ENCODE results near the gene SMAD1.
A peak's percentile ranks its signal among the peaks of the same experiment; 100 is the strongest.

SMAD1 gene

DNA sequence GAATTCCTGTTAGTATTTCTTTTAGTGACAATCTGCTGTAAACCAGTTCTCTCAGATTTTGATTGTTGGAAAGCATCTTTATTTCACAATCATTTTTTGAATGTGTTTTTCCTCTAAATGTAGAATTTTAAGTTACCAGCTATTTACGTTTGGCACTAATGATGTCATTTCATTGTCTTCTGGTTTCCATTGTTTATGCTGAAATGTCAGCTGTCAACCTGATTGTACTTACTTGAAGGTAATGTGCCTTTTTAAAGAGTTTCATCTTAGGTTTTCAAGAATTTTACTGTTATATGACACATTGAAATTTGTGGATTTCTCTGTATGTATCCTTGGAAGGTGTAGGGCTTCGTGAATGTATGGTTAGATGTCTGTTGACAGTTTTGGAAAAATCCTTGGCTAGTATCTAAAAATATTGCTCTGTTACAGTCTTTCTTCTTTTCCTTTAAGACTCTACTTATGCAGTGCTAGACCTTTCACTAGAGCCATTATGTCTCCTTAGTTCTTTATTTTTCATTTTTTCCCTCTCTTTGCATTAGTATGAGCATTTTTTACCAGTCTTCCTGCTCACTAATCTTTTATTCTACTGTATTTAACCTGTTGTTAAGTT lies 30.4 kb downstream of the SMAD1 start:
- Histone ChIP-seq H3K4me1 (ENCODE audit: control insufficient read depth in 1 of 2, insufficient read depth in 2 of 2, low read length in 2 of 2) (peaks cover 0 to 2% of the 10 kb centered on the region in 2 experiments), H3K9me3 (ENCODE audit: insufficient read depth, low read depth, low read length) (no peaks in the 10 kb centered on the region), H3K23ac (ENCODE audit: low read length) (no peak overlapping the region), H3K14ac (ENCODE audit: low read length) (no peak overlapping the region), H3K79me2 (ENCODE audit: control insufficient read depth, insufficient read depth, low read length, poor library complexity) (no peaks in the 10 kb centered on the region), H3K79me1 (ENCODE audit: low read length) (no peaks in the 10 kb centered on the region), H3K4ac (ENCODE audit: low read depth, low read length) (no peak overlapping the region), H2AFZ (ENCODE audit: insufficient read depth, low read length, poor library complexity) (no peak overlapping the region), H3K27me3 (ENCODE audit: insufficient read depth, low read length) (no peaks in the 10 kb centered on the region), H3K9ac (ENCODE audit: low read length) (no peak overlapping the region), H2BK5ac (ENCODE audit: low read depth, low read length, poor library complexity) (no peak overlapping the region), H3K18ac (ENCODE audit: low read length) (no peak overlapping the region), H4K12ac (ENCODE audit: low read depth, low read length) (no peak overlapping the region), H3K27ac (ENCODE audit: low read depth, low read length) (no peak overlapping the region), H3K36me3 (ENCODE audit: control insufficient read depth in 1 of 2, insufficient read depth in 2 of 2, low read length in 2 of 2) (peaks cover 2% of the 10 kb centered on the region in 2 experiments), H4K8ac (ENCODE audit: low read depth, low read length) (no peak overlapping the region), H3K4me3 (ENCODE audit: low read depth, low read length) (no peak overlapping the region), H2AK5ac (ENCODE audit: low read length) (no peak overlapping the region), H2BK120ac (ENCODE audit: insufficient read depth, low read length, poor library complexity) (no peak overlapping the region), H2BK12ac (ENCODE audit: low read length) (no peak overlapping the region), H3K4me2 (ENCODE audit: low read length) (no peak overlapping the region), H4K91ac (ENCODE audit: low read depth, low read length) (no peak overlapping the region)
- DNase-seq = peak in 1 of 2 donors; percentile 15
- WGBS (ENCODE audit: extremely low coverage, insufficient coverage, insufficient read length) = no CpG with 5 or more reads among the region's 2 CpGs

DNA sequence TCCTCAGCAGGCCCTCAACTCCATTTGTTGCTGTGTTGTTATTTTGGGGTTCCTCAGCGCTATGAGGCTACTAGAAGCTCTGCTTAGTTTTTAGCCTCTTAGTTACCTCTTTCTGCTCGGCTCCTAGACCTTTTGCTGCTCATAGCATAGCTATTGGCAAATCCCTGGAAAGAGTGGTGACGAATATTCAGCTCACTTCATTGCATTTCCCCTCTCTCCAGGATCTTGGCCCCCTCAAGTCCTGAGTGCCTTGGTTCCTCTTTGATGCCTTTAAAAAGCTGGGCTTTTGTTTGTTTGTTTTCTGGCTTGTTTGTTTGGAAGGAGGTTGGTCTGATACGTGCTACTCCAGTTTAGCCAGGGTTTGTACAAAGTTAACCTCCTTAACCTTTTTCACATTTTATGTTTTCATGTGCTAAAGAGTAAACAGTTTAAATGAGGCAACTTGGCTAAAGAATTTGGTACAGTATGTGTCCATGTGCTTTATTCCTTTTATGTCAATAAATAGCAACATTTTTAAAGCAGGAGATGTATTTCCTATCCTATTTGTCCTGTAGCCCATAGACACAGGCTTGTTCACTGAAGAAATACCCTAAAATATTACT lies 31.5 kb downstream of the SMAD1 start:
- Histone ChIP-seq H3K14ac (ENCODE audit: low read length) (no peak overlapping the region), H3K23ac (ENCODE audit: low read length) (peak overlapping the region; percentile 57), H3K4ac (ENCODE audit: low read depth, low read length) (peak overlapping the region; percentile 70), H3K18ac (ENCODE audit: low read length) (no peak overlapping the region), H2BK12ac (ENCODE audit: low read length) (no peak overlapping the region), H3K27me3 (ENCODE audit: insufficient read depth, low read length) (no peaks in the 10 kb centered on the region), H3K9ac (ENCODE audit: low read length) (no peak overlapping the region), H4K8ac (ENCODE audit: low read depth, low read length) (no peak overlapping the region), H3K79me1 (ENCODE audit: low read length) (no peaks in the 10 kb centered on the region), H3K4me2 (ENCODE audit: low read length) (no peak overlapping the region), H2AFZ (ENCODE audit: insufficient read depth, low read length, poor library complexity) (no peak overlapping the region), H4K12ac (ENCODE audit: low read depth, low read length) (no peak overlapping the region), H4K91ac (ENCODE audit: low read depth, low read length) (no peak overlapping the region), H3K79me2 (ENCODE audit: control insufficient read depth, insufficient read depth, low read length, poor library complexity) (no peaks in the 10 kb centered on the region), H3K36me3 (ENCODE audit: control insufficient read depth in 1 of 2, insufficient read depth in 2 of 2, low read length in 2 of 2) (peaks cover 2% of the 10 kb centered on the region in 2 experiments), H2BK120ac (ENCODE audit: insufficient read depth, low read length, poor library complexity) (no peak overlapping the region), H2BK5ac (ENCODE audit: low read depth, low read length, poor library complexity) (no peak overlapping the region), H3K4me3 (ENCODE audit: low read depth, low read length) (no peak overlapping the region), H3K9me3 (ENCODE audit: insufficient read depth, low read depth, low read length) (no peaks in the 10 kb centered on the region), H3K4me1 (ENCODE audit: control insufficient read depth in 1 of 2, insufficient read depth in 2 of 2, low read length in 2 of 2) (peaks cover 0 to 2% of the 10 kb centered on the region in 2 experiments), H3K27ac (ENCODE audit: low read depth, low read length) (no peak overlapping the region), H2AK5ac (ENCODE audit: low read length) (no peak overlapping the region)
- no peak for DNase-seq
- WGBS (ENCODE audit: extremely low coverage, insufficient coverage, insufficient read length) = no CpG with 5 or more reads among the region's 4 CpGs

DNA sequence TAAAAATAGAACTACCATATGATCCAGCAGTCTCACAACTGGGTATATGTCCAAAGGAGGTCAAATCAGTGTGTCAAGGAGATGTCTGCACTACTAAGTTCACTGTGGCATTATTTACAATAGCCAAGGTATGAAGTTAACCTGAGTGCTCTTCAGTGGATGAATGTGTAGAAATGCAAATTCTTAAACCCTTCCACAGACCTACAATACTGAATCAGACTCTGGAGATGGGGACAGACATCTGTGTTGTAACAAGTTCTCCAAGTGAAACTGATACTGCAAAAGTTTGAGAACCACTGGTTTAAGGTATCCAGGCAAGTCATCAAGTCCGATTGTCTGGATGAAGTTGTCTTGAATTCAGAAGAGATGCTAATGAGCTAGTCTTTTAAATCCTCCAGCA lies 38.5 kb downstream of the SMAD1 start:
- Histone ChIP-seq H3K4me2 (ENCODE audit: low read length) (no peak overlapping the region), H3K9ac (ENCODE audit: low read length) (no peak overlapping the region), H4K91ac (ENCODE audit: low read depth, low read length) (no peak overlapping the region), H3K18ac (ENCODE audit: low read length) (no peak overlapping the region), H3K27me3 (ENCODE audit: insufficient read depth, low read length) (no peaks in the 10 kb centered on the region), H2BK12ac (ENCODE audit: low read length) (no peak overlapping the region), H4K8ac (ENCODE audit: low read depth, low read length) (no peak overlapping the region), H3K27ac (ENCODE audit: low read depth, low read length) (no peak overlapping the region), H2AK5ac (ENCODE audit: low read length) (no peak overlapping the region), H2AFZ (ENCODE audit: insufficient read depth, low read length, poor library complexity) (no peak overlapping the region), H3K4me3 (ENCODE audit: low read depth, low read length) (no peak overlapping the region), H2BK5ac (ENCODE audit: low read depth, low read length, poor library complexity) (no peak overlapping the region), H3K36me3 (ENCODE audit: control insufficient read depth in 1 of 2, insufficient read depth in 2 of 2, low read length in 2 of 2) (no peaks in the 10 kb centered on the region), H2BK120ac (ENCODE audit: insufficient read depth, low read length, poor library complexity) (no peak overlapping the region), H3K79me1 (ENCODE audit: low read length) (no peaks in the 10 kb centered on the region), H3K4ac (ENCODE audit: low read depth, low read length) (no peak overlapping the region), H3K14ac (ENCODE audit: low read length) (no peak overlapping the region), H3K9me3 (ENCODE audit: insufficient read depth, low read depth, low read length) (no peaks in the 10 kb centered on the region), H3K79me2 (ENCODE audit: control insufficient read depth, insufficient read depth, low read length, poor library complexity) (no peaks in the 10 kb centered on the region), H3K4me1 (ENCODE audit: control insufficient read depth in 1 of 2, insufficient read depth in 2 of 2, low read length in 2 of 2) (peaks cover 0 to 2% of the 10 kb centered on the region in 2 experiments), H3K23ac (ENCODE audit: low read length) (no peak overlapping the region), H4K12ac (ENCODE audit: low read depth, low read length) (no peak overlapping the region)
- no peak for DNase-seq
- no CpG with 5 or more reads among the region's 1 CpG for WGBS (ENCODE audit: extremely low coverage, insufficient coverage, insufficient read length)

DNA sequence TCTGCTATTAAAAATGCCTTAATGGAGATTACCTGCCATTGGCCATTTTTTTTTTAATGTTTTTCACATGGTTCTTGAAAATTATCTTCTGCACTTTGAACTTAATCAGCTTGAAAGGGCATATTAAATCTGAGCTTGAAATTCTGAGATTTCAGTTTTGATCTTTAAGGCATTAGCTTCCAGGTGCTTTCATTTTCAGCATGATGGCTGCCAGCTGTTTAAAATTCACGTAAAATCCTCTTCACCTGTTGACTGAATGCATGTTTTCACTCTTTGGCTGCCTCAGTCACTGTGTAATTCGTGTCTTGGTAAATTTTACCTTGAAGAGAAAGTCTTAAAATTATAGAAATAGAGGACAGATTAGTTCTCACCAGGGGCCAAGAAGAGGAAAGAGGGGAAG lies 39.6 kb downstream of the SMAD1 start:
- WGBS (ENCODE audit: extremely low coverage, insufficient coverage, insufficient read length) = no CpG with 5 or more reads among the region's 2 CpGs
- H3K79me1 ChIP-seq (ENCODE audit: low read length) = no peaks in the 10 kb centered on the region
- peaks cover 2 to 3% of the 10 kb centered on the region in 2 experiments for H3K4me1 ChIP-seq (ENCODE audit: control insufficient read depth in 1 of 2, insufficient read depth in 2 of 2, low read length in 2 of 2)
- no peak overlapping the region for H3K14ac ChIP-seq (ENCODE audit: low read length)
- no peak overlapping the region for H3K18ac ChIP-seq (ENCODE audit: low read length)
- no peak overlapping the region for H2AFZ ChIP-seq (ENCODE audit: insufficient read depth, low read length, poor library complexity)
- no peak overlapping the region for H4K91ac ChIP-seq (ENCODE audit: low read depth, low read length)
- H3K36me3 ChIP-seq (ENCODE audit: control insufficient read depth in 1 of 2, insufficient read depth in 2 of 2, low read length in 2 of 2) = no peaks in the 10 kb centered on the region
- H3K4ac ChIP-seq (ENCODE audit: low read depth, low read length) = no peak overlapping the region
- H3K4me3 ChIP-seq (ENCODE audit: low read depth, low read length) = no peak overlapping the region
- H3K4me2 ChIP-seq (ENCODE audit: low read length) = no peak overlapping the region
- H3K9ac ChIP-seq (ENCODE audit: low read length) = no peak overlapping the region
- no peaks in the 10 kb centered on the region for H3K79me2 ChIP-seq (ENCODE audit: control insufficient read depth, insufficient read depth, low read length, poor library complexity)
- H2BK120ac ChIP-seq (ENCODE audit: insufficient read depth, low read length, poor library complexity) = no peak overlapping the region
- H3K27ac ChIP-seq (ENCODE audit: low read depth, low read length) = no peak overlapping the region
- no peak overlapping the region for H2BK5ac ChIP-seq (ENCODE audit: low read depth, low read length, poor library complexity)
- H2AK5ac ChIP-seq (ENCODE audit: low read length) = no peak overlapping the region
- no peak overlapping the region for H4K12ac ChIP-seq (ENCODE audit: low read depth, low read length)
- no peaks in the 10 kb centered on the region for H3K27me3 ChIP-seq (ENCODE audit: insufficient read depth, low read length)
- no peaks in the 10 kb centered on the region for H3K9me3 ChIP-seq (ENCODE audit: insufficient read depth, low read depth, low read length)
- H3K23ac ChIP-seq (ENCODE audit: low read length) = no peak overlapping the region
- H4K8ac ChIP-seq (ENCODE audit: low read depth, low read length) = no peak overlapping the region
- H2BK12ac ChIP-seq (ENCODE audit: low read length) = no peak overlapping the region
- DNase-seq = no peak

Data from trophoblast cell (in vitro differentiated cells and primary cell).